ENCODE measurements around the gene IGF1R. TPM values are rescaled to one million over a fixed set of nuclear protein-coding genes. Genes with fewer than 3 reads are reported as not detected.
A peak's percentile ranks its signal among the peaks of the same experiment; 100 is the strongest.

Gene IGF1R
- total RNA-seq, 4 donors from 2014 or later = 31.6 to 87.8 (median 60.0) TPM

DNA sequence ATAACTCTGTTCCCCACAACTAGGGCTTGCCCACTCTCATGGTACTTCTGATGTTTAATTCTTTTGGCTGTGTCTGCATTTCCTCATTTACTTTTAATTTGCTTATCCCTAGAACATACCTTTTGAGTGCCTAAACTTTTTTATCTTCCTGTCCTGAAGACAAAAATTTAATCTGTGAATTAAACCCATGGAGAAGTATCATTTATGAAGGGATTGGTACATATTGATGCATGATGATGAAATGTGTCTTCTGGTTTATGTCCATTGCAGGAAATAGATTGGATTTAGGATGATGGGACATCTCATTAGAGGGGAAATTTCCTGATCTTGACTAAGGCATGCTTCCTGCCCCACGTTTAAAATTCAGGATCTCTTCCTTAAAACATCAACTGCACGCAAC lies 249.8 kb downstream of the IGF1R start:
- no peak for ATAC-seq
- no peak for TF ChIP-seq POLR2AphosphoS5 (IDR thresholded peaks at IDR 0.05)
- TF ChIP-seq, protein P1, sequence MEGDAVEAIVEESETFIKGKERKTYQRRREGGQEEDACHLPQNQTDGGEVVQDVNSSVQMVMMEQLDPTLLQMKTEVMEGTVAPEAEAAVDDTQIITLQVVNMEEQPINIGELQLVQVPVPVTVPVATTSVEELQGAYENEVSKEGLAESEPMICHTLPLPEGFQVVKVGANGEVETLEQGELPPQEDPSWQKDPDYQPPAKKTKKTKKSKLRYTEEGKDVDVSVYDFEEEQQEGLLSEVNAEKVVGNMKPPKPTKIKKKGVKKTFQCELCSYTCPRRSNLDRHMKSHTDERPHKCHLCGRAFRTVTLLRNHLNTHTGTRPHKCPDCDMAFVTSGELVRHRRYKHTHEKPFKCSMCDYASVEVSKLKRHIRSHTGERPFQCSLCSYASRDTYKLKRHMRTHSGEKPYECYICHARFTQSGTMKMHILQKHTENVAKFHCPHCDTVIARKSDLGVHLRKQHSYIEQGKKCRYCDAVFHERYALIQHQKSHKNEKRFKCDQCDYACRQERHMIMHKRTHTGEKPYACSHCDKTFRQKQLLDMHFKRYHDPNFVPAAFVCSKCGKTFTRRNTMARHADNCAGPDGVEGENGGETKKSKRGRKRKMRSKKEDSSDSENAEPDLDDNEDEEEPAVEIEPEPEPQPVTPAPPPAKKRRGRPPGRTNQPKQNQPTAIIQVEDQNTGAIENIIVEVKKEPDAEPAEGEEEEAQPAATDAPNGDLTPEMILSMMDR (IDR thresholded peaks at IDR 0.05) = no peak
- no peak for TF ChIP-seq POLR2A (IDR thresholded peaks at IDR 0.05)
- no peak for TF ChIP-seq EP300 (IDR thresholded peaks at IDR 0.05)
- H3K27me3 ChIP-seq = no peaks in the 10 kb centered on the region
- H3K9me3 ChIP-seq = no peaks in the 10 kb centered on the region
- H3K4me3 ChIP-seq = no peak overlapping the region
- WGBS, 2 donors (ENCODE audit: low coverage in 1 of 2) = 78 to 79% methylated on average over 2 of the region's 2 CpGs
- H3K4me1 ChIP-seq = peaks cover 3 to 24% (median 5%) of the 10 kb centered on the region in 3 donors
- peak overlapping the region in 1 of 4 donors; percentile 66 for H3K27ac ChIP-seq
- peaks cover 0 to 41% of the 10 kb centered on the region in 2 donors for H3K36me3 ChIP-seq

DNA sequence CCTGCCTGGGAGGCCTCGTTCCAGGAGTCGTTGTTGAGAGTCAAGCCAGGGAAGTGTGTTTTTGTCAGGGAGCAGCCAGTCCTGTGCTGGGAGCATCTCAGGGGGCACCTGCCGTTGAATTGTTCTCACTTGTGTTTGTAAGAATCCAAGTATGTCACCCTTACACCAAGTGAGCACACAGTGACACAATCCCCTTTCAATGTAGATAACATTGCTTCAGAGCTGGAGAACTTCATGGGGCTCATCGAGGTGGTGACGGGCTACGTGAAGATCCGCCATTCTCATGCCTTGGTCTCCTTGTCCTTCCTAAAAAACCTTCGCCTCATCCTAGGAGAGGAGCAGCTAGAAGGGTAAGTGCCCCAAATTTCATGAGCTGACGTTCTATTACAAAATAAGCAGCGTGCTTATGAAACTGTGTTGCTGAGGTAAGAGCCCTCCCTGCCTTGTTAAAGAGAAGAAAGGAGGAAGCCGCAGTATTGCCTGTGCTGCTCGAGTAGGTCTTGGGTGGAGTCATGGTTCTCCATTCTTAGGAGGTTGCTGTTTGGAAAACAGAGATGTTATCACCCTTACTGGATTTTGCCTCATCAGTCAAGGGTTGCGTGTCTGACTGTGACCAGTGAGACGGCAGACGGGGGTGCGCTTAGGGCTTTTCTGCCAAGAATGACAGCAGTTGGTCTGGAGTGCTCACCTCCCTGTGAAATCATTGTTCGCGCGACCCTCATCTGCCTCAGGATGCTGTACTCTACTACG lies 251.1 kb downstream of the IGF1R start:
- Histone ChIP-seq H3K27me3 (no peaks in the 10 kb centered on the region), H3K27ac (peak overlapping the region in 1 of 4 donors; percentile 29), H3K4me1 (peaks cover 3 to 28% (median 5%) of the 10 kb centered on the region in 3 donors), H3K4me3 (no peak overlapping the region), H3K9me3 (no peaks in the 10 kb centered on the region), H3K36me3 (peaks cover 0 to 37% of the 10 kb centered on the region in 2 donors)
- no peak for ATAC-seq
- no peak for TF ChIP-seq EP300 (IDR thresholded peaks at IDR 0.05)
- TF ChIP-seq, protein P1 (IDR thresholded peaks at IDR 0.05) = no peak
- TF ChIP-seq POLR2AphosphoS5 (IDR thresholded peaks at IDR 0.05) = no peak
- no peak for TF ChIP-seq POLR2A (IDR thresholded peaks at IDR 0.05)
- WGBS, 2 donors (ENCODE audit: low coverage in 1 of 2) = 84 to 92% methylated on average over 9 to 16 of the region's 20 CpGs

DNA sequence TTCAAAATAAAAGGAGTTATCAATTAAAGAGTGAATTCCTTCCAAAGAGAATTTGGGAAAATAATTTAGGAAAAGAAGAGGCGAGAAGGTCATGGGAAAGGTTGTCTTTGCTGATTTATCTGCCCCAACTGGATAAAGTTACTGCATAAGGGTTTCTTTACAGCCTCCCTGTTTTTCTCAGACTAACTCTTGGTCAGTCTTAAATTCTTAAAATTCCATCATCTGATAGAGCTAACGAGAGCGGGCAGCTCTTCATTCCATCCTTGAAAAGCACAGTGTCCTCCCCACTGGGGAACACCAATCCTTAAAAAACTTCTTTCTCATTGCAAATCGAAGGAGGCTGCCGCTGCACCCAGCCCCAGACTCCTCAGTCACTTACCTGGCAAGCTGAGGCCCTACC lies 252.0 kb downstream of the IGF1R start:
- H3K4me3 ChIP-seq = no peak overlapping the region
- H3K4me1 ChIP-seq = peaks cover 3 to 35% (median 5%) of the 10 kb centered on the region in 3 donors
- peak overlapping the region in 1 of 4 donors; percentile 29 for H3K27ac ChIP-seq
- peaks cover 0 to 37% of the 10 kb centered on the region in 2 donors for H3K36me3 ChIP-seq
- no peaks in the 10 kb centered on the region for H3K9me3 ChIP-seq
- 48 to 49% methylated on average over 3 to 5 of the region's 5 CpGs for WGBS, 2 donors (ENCODE audit: low coverage in 1 of 2)
- ATAC-seq = no peak
- no peaks in the 10 kb centered on the region for H3K27me3 ChIP-seq
- TF ChIP-seq POLR2AphosphoS5 (IDR thresholded peaks at IDR 0.05) (no peak), POLR2A (IDR thresholded peaks at IDR 0.05) (no peak), EP300 (IDR thresholded peaks at IDR 0.05) (no peak)
- TF ChIP-seq, protein P1 (IDR thresholded peaks at IDR 0.05) = no peak

DNA sequence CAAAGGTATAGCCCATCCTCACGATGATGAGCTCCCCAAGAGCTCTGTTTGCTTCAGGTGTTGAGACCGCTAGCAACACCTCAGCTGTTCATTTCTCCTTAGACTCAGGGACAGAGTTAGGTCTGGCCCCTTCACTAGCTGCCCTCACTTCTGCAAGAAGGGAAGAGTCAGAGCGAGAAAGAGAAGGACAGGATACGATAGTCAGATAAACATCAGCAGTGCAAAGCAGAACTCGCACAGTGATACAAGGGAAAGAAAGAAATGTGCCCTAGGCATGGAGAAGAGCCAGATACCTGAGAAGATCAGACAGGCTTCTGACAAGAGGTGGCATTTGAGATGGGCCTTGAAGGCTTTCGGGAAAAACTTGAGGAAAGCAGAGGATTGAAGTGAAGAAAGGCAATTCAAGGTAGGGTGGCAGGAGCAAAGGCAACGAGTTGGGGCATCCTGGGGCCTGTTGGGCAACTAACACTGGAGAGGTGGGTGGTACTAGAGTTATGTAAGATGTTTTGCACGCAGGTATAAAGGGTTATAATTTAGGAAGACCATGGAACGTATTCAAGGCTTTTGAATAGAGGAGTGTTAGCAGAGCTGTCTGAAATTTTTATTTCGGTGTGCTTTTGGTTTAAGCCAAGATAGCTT lies 253.2 kb downstream of the IGF1R start:
- peaks cover 0 to 35% of the 10 kb centered on the region in 2 donors for H3K36me3 ChIP-seq
- WGBS, 2 donors (ENCODE audit: low coverage in 1 of 2) = 81 to 85% methylated on average over 6 to 9 of the region's 10 CpGs
- peak overlapping the region in 1 of 4 donors; percentile 29 for H3K27ac ChIP-seq
- TF ChIP-seq, protein P1 (IDR thresholded peaks at IDR 0.05) = no peak
- TF ChIP-seq EP300 (IDR thresholded peaks at IDR 0.05) = no peak
- TF ChIP-seq POLR2A (IDR thresholded peaks at IDR 0.05) = no peak
- no peak for TF ChIP-seq POLR2AphosphoS5 (IDR thresholded peaks at IDR 0.05)
- H3K4me1 ChIP-seq = peaks cover 3 to 40% (median 5%) of the 10 kb centered on the region in 3 donors
- no peak for ATAC-seq
- H3K4me3 ChIP-seq = no peak overlapping the region
- H3K9me3 ChIP-seq = no peaks in the 10 kb centered on the region
- H3K27me3 ChIP-seq = no peaks in the 10 kb centered on the region
